K562 (cell line): ENCODE results near the gene DCUN1D4. TPM values are rescaled to one million over a fixed set of nuclear protein-coding genes. Genes with fewer than 3 reads are reported as not detected.

ENCODE experiments used
- CEBPB ChIP-seq: fragments of 450-650 bp; IDR thresholded peaks from 2 replicates; pipeline ENCODE4 v1.6.1; 2016; ENCODE audit warnings: missing genetic modification characterization, missing compliant biosample characterization
- CHD4 ChIP-seq: fragments of 200-600 bp; sonication (generic); IDR thresholded peaks from 3 replicates; pipeline ENCODE4 v1.6.1; 2012; ENCODE audit warnings: low read depth, mild to moderate bottlenecking, mixed read lengths, low read length, inconsistent platforms; ENCODE audit not compliant: insufficient read depth, insufficient replicate concordance, poor library complexity, severe bottlenecking
- CREBBP ChIP-seq: IDR thresholded peaks from one replicate; pipeline ENCODE4 v1.6.1; 2012; ENCODE audit warnings: low read depth, mild to moderate bottlenecking, control low read depth, inconsistent platforms, low read length
- CSDE1 ChIP-seq, 2 experiments: fragments of 450-650 bp; IDR thresholded peaks; 2 replicates each; pipeline ENCODE4 v1.6.1; 2016; ENCODE audit warnings: mild to moderate bottlenecking in 1 of 2
- ERF ChIP-seq: fragments of 450-650 bp; formaldehyde crosslinking; IDR thresholded peaks from 2 replicates; pipeline ENCODE4 v1.4.0; 2020; ENCODE audit warnings: mild to moderate bottlenecking, mixed read lengths
- FIP1L1 ChIP-seq: fragments of 200-400 bp; formaldehyde crosslinking; IDR thresholded peaks from 2 replicates; pipeline ENCODE4 v1.6.1; 2018; ENCODE audit warnings: mild to moderate bottlenecking, low read depth, low read length; ENCODE audit not compliant: poor library complexity, severe bottlenecking
- FOS ChIP-seq: IDR thresholded peaks from 3 replicates; pipeline ENCODE4 v1.6.1; 2011; ENCODE audit not compliant: insufficient read length; ENCODE audit errors: extremely low read depth
- GATAD2B ChIP-seq: fragments of 450-650 bp; IDR thresholded peaks from 2 replicates; pipeline ENCODE4 v1.6.1; 2017; ENCODE audit warnings: mild to moderate bottlenecking, borderline replicate concordance
- HEY1 ChIP-seq: fragments of 250-450 bp; sonication (Bioruptor Pico); IDR thresholded peaks from 2 replicates; pipeline ENCODE4 v1.5.0; 2020; ENCODE audit warnings: mild to moderate bottlenecking, moderate library complexity, borderline replicate concordance
- HLTF ChIP-seq: fragments of 450-650 bp; IDR thresholded peaks from 2 replicates; pipeline ENCODE4 v1.6.1; 2016
- KAT7 ChIP-seq: sonication (generic); formaldehyde crosslinking; IDR thresholded peaks from 2 replicates; pipeline ENCODE4 v1.8.0; 2022; ENCODE audit warnings: missing genetic modification reagents, mild to moderate bottlenecking, borderline replicate concordance
- RNF2 ChIP-seq: sonication (generic); IDR thresholded peaks from 2 replicates; pipeline ENCODE4 v1.6.1; 2016
- SIX5 ChIP-seq, 2 experiments: IDR thresholded peaks; 2 replicates each; pipeline ENCODE4 v1.6.1; 2011; ENCODE audit warnings: low read length in 2 of 2, borderline replicate concordance in 1 of 2, low read depth in 1 of 2, mild to moderate bottlenecking in 1 of 2, moderate library complexity in 1 of 2; ENCODE audit not compliant: insufficient read depth in 1 of 2
- SMC3 ChIP-seq: conservative IDR thresholded peaks from 2 replicates; pipeline ENCODE4 v1.6.1; 2011; ENCODE audit warnings: low read depth, low read length, improper control_type of control experiment; ENCODE audit not compliant: insufficient read depth
- ZNF431 ChIP-seq: sonication (generic); formaldehyde crosslinking; IDR thresholded peaks from 2 replicates; pipeline ENCODE4 v1.8.0; 2022; ENCODE audit warnings: mild to moderate bottlenecking, missing genetic modification reagents
- polyA plus RNA-seq, 8 experiments: library from polyadenylated mRNA; depleted of rRNA in 4 of 8; stranded (reverse) in 5 of 8; unstranded in 3 of 8; fragments of >200 nt; fragmentation: Nextera tagmentation in 2 of 8; fragmentation: Illumina TruSeq in 1 of 8; extraction: Ambion mirVana in 2 of 8; extraction: Trizol in 1 of 8; gene quantifications; 2 replicates each; pipeline versions ENCODE4 v1.2.1 to v1.2.3, GENCODE V29; 2011 to 2014; ENCODE audit warnings: inconsistent platforms in 1 of 8, missing spikeins in 1 of 8
- total RNA-seq, 7 experiments: library from RNA; depleted of rRNA in 6 of 7; stranded (reverse); fragments of >200 nt in 6 of 7; fragmentation: Illumina TruSeq in 2 of 7; extraction: Trizol in 2 of 7; gene quantifications; 2 replicates each; pipeline versions ENCODE4 v1.2.1 to v1.2.3, GENCODE V29; 2011 to 2021; ENCODE audit warnings: low replicate concordance in 1 of 7
- TF ChIP-seq, protein P1 (sequence below): fragments of 250-450 bp; sonication (Bioruptor Pico); IDR thresholded peaks from 2 replicates; pipeline ENCODE4 v1.4.0; 2020; ENCODE audit warnings: borderline replicate concordance
- TF ChIP-seq, protein P2 (sequence below): fragments of 450-650 bp; formaldehyde crosslinking; IDR thresholded peaks from 2 replicates; pipeline ENCODE4 v1.4.0; 2020; ENCODE audit warnings: mild to moderate bottlenecking
- TF ChIP-seq, protein P3 (sequence below): IDR thresholded peaks from 3 replicates; pipeline ENCODE4 v1.6.1; 2011; ENCODE audit warnings: borderline replicate concordance, mild to moderate bottlenecking; ENCODE audit not compliant: insufficient read length, insufficient read depth
- TF ChIP-seq, protein P4 (sequence below): fragments of 250-450 bp; sonication (Bioruptor Pico); IDR thresholded peaks from 2 replicates; pipeline ENCODE4 v1.4.0; 2020

Gene DCUN1D4
- total and polyA plus RNA-seq, 9 of the 15 experiments (the other 6 are each of a cell fraction or from before 2014, with no cell fraction given): 15.1 to 73.5 (median 23.0) TPM

DNA sequence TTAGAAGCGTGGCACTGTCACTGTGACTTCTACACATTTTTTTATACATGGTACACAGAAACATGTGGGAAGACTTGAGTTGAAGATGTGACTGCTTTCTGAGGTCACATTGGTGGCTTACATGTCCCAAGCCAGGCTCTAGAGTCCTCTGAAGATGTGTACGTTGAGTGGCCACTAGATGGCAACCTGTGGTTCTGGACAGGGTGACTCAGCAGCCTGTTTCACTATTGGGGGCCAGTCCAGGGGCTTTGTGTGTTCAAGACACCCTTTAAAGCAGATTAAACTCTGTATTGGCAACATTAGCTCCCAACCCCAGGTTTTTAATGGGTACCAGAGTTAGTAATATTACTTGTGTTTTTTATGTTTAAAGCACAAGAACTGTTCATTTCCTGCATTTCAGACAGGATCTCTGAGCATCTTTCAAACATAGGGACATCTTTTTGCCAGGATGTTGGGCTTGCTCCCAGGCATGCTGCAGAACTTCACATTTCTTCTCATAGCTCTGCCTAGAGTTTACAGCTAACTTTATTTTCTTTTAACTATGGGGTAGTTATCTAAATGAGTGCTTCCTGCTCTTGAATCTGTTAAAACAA, 53.0 kb downstream of the DCUN1D4 start (continued):
- TF ChIP-seq, protein P1, sequence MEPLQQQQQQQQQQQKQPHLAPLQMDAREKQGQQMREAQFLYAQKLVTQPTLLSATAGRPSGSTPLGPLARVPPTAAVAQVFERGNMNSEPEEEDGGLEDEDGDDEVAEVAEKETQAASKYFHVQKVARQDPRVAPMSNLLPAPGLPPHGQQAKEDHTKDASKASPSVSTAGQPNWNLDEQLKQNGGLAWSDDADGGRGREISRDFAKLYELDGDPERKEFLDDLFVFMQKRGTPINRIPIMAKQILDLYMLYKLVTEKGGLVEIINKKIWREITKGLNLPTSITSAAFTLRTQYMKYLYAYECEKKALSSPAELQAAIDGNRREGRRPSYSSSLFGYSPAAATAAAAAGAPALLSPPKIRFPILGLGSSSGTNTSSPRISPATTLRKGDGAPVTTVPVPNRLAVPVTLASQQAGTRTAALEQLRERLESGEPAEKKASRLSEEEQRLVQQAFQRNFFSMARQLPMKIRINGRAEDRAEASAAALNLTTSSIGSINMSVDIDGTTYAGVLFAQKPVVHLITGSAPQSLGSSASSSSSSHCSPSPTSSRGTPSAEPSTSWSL (CRISPR knock-in tag): no peak
- TF ChIP-seq GATAD2B (no peak), CHD4 (no peak), ZNF431 (no peak), RNF2 (no peak), SIX5 (IDR thresholded peaks at IDR 0.05; ENCODE audit: borderline replicate concordance in 1 of 2, insufficient read depth in 1 of 2, low read depth in 1 of 2, low read length in 2 of 2) (no peak), CEBPB (tag) (no peak), HLTF (no peak), FIP1L1 (no peak), CREBBP (no peak), HEY1 (no peak), FOS (no peak), ERF (no peak), CSDE1 (IDR thresholded peaks at IDR 0.05) (no peak), SMC3 (peak; percentile 47), KAT7 (CRISPR knock-in tag) (no peak)
- TF ChIP-seq, protein P2, sequence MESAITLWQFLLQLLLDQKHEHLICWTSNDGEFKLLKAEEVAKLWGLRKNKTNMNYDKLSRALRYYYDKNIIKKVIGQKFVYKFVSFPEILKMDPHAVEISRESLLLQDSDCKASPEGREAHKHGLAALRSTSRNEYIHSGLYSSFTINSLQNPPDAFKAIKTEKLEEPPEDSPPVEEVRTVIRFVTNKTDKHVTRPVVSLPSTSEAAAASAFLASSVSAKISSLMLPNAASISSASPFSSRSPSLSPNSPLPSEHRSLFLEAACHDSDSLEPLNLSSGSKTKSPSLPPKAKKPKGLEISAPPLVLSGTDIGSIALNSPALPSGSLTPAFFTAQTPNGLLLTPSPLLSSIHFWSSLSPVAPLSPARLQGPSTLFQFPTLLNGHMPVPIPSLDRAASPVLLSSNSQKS (CRISPR knock-in tag): no peak
- TF ChIP-seq, protein P3, sequence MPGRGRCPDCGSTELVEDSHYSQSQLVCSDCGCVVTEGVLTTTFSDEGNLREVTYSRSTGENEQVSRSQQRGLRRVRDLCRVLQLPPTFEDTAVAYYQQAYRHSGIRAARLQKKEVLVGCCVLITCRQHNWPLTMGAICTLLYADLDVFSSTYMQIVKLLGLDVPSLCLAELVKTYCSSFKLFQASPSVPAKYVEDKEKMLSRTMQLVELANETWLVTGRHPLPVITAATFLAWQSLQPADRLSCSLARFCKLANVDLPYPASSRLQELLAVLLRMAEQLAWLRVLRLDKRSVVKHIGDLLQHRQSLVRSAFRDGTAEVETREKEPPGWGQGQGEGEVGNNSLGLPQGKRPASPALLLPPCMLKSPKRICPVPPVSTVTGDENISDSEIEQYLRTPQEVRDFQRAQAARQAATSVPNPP: no peak
- TF ChIP-seq, protein P4, sequence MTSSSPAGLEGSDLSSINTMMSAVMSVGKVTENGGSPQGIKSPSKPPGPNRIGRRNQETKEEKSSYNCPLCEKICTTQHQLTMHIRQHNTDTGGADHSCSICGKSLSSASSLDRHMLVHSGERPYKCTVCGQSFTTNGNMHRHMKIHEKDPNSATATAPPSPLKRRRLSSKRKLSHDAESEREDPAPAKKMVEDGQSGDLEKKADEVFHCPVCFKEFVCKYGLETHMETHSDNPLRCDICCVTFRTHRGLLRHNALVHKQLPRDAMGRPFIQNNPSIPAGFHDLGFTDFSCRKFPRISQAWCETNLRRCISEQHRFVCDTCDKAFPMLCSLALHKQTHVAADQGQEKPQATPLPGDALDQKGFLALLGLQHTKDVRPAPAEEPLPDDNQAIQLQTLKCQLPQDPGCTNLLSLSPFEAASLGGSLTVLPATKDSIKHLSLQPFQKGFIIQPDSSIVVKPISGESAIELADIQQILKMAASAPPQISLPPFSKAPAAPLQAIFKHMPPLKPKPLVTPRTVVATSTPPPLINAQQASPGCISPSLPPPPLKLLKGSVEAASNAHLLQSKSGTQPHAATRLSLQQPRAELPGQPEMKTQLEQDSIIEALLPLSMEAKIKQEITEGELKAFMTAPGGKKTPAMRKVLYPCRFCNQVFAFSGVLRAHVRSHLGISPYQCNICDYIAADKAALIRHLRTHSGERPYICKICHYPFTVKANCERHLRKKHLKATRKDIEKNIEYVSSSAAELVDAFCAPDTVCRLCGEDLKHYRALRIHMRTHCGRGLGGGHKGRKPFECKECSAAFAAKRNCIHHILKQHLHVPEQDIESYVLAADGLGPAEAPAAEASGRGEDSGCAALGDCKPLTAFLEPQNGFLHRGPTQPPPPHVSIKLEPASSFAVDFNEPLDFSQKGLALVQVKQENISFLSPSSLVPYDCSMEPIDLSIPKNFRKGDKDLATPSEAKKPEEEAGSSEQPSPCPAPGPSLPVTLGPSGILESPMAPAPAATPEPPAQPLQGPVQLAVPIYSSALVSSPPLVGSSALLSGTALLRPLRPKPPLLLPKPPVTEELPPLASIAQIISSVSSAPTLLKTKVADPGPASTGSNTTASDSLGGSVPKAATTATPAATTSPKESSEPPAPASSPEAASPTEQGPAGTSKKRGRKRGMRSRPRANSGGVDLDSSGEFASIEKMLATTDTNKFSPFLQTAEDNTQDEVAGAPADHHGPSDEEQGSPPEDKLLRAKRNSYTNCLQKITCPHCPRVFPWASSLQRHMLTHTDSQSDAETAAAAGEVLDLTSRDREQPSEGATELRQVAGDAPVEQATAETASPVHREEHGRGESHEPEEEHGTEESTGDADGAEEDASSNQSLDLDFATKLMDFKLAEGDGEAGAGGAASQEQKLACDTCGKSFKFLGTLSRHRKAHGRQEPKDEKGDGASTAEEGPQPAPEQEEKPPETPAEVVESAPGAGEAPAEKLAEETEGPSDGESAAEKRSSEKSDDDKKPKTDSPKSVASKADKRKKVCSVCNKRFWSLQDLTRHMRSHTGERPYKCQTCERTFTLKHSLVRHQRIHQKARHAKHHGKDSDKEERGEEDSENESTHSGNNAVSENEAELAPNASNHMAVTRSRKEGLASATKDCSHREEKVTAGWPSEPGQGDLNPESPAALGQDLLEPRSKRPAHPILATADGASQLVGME (CRISPR knock-in tag): no peak
